CD14-positive monocyte (primary cell): ENCODE results near the gene MCOLN3. TPM values are rescaled to one million over a fixed set of nuclear protein-coding genes. Genes with fewer than 3 reads are reported as not detected.

Source experiments
- DNase-seq, 3 donors: peaks; one replicate each; pipeline ENCODE4 v3.0.0-alpha.2; 2011 to 2022
- H2AFZ ChIP-seq: 2 replicates; pipeline ENCODE4 v1.6.0; 2012; ENCODE audit warnings: mild to moderate bottlenecking, low read depth, low read length, inconsistent platforms; ENCODE audit not compliant: insufficient read depth, poor library complexity, severe bottlenecking
- H3K27ac ChIP-seq, 2 donors: 1 replicate in 1 of 2; 2 replicates in 1 of 2; pipeline ENCODE4 v1.5.1; 2012 to 2013; ENCODE audit warnings: low read length in 2 of 2, control low read depth in 1 of 2, inconsistent platforms in 1 of 2, low read depth in 1 of 2, mild to moderate bottlenecking in 1 of 2
- H3K27me3 ChIP-seq, 2 donors: one replicate each; pipeline versions ENCODE4 v1.6.0 to v1.6.1; 2011 to 2013; ENCODE audit warnings: low read length in 2 of 2; ENCODE audit not compliant: control insufficient read depth in 2 of 2, insufficient read depth in 2 of 2
- H3K36me3 ChIP-seq, 2 donors: replicated peaks in 1 of 2; 1 replicate in 1 of 2; 2 replicates in 1 of 2; pipeline versions ENCODE4 v1.5.1 to v1.6.1; 2012 to 2013; ENCODE audit warnings: low read length in 2 of 2, control low read depth in 1 of 2, inconsistent platforms in 1 of 2, mild to moderate bottlenecking in 1 of 2; ENCODE audit not compliant: insufficient read depth in 2 of 2, control insufficient read depth in 1 of 2
- H3K4me1 ChIP-seq, 2 donors: 1 replicate in 1 of 2; 2 replicates in 1 of 2; pipeline versions ENCODE4 v1.5.1 to v1.6.1; 2012 to 2013; ENCODE audit warnings: low read length in 2 of 2, control low read depth in 1 of 2, inconsistent platforms in 1 of 2, mild to moderate bottlenecking in 1 of 2, moderate library complexity in 1 of 2; ENCODE audit not compliant: insufficient read depth in 2 of 2, control insufficient read depth in 1 of 2
- H3K4me2 ChIP-seq: replicated peaks from 2 replicates; pipeline ENCODE3; 2012; ENCODE audit warnings: low read length, moderate library complexity, mild to moderate bottlenecking; ENCODE audit not compliant: poor library complexity, severe bottlenecking; ENCODE audit errors: extremely low read depth
- H3K4me3 ChIP-seq, 3 experiments: fragments of 200-600 bp in 1 of 3; sonication (generic) in 1 of 3; replicated peaks in 1 of 3; 1 replicate in 2 of 3; 2 replicates in 1 of 3; pipeline ENCODE4 v1.5.1; 2011 to 2013; ENCODE audit warnings: low read length in 3 of 3, mild to moderate bottlenecking in 3 of 3, control low read depth in 2 of 3, low read depth in 2 of 3, inconsistent platforms in 1 of 3, moderate library complexity in 1 of 3
- H3K79me2 ChIP-seq: 2 replicates; pipeline ENCODE4 v1.6.0; 2012; ENCODE audit warnings: mild to moderate bottlenecking, control low read depth, inconsistent platforms, low read length, moderate library complexity; ENCODE audit not compliant: insufficient read depth
- H3K9ac ChIP-seq: 2 replicates; pipeline ENCODE4 v1.6.0; 2017; ENCODE audit warnings: low read length, mild to moderate bottlenecking; ENCODE audit not compliant: insufficient read depth, poor library complexity, severe bottlenecking
- H3K9me3 ChIP-seq, 2 donors: replicated peaks in 1 of 2; 1 replicate in 1 of 2; 2 replicates in 1 of 2; pipeline versions ENCODE4 v1.5.1 to v1.6.1; 2012 to 2013; ENCODE audit warnings: low read length in 2 of 2, control low read depth in 1 of 2; ENCODE audit not compliant: control insufficient read depth in 1 of 2, insufficient read depth in 1 of 2
- H4K20me1 ChIP-seq: 2 replicates; pipeline ENCODE4 v1.6.0; 2012; ENCODE audit warnings: mild to moderate bottlenecking, low read length, control low read depth, moderate library complexity; ENCODE audit not compliant: insufficient read depth
- H3K27ac Mint-ChIP-seq, 7 donors: one replicate each; pipeline ENCODE4 v1.8.0; 2020; ENCODE audit warnings: mild to moderate bottlenecking in 7 of 7, mixed read lengths in 7 of 7, moderate library complexity in 6 of 7, inconsistent platforms in 2 of 7
- H3K27me3 Mint-ChIP-seq, 3 donors: one replicate each; pipeline ENCODE4 v1.8.0; 2021 to 2022; ENCODE audit warnings: low read depth in 3 of 3, mild to moderate bottlenecking in 3 of 3, mixed read lengths in 3 of 3, moderate library complexity in 3 of 3, inconsistent platforms in 1 of 3
- H3K36me3 Mint-ChIP-seq, 2 donors: one replicate each; pipeline ENCODE4 v1.8.0; 2020; ENCODE audit warnings: mixed read lengths in 2 of 2, inconsistent platforms in 1 of 2, mild to moderate bottlenecking in 1 of 2
- H3K4me1 Mint-ChIP-seq: one replicate; pipeline ENCODE4 v1.8.0; 2020; ENCODE audit warnings: mild to moderate bottlenecking, mixed read lengths
- H3K4me3 Mint-ChIP-seq, 2 donors: one replicate each; pipeline ENCODE4 v1.8.0; 2020; ENCODE audit warnings: mild to moderate bottlenecking in 2 of 2, mixed read lengths in 2 of 2, moderate library complexity in 1 of 2
- H3K9me3 Mint-ChIP-seq, 7 donors: one replicate each; pipeline ENCODE4 v1.8.0; 2020 to 2022; ENCODE audit warnings: mixed read lengths in 7 of 7, mild to moderate bottlenecking in 6 of 7, moderate library complexity in 6 of 7, inconsistent platforms in 2 of 7
- WGBS: methylation state at CpG from one replicate; pipeline ENCODE4 v1.1.5; 2013; ENCODE audit warnings: missing lambda C conversion rate; ENCODE audit not compliant: insufficient coverage; 5-methylcytosine and 5-hydroxymethylcytosine counted together
- intact Hi-C, 2 donors: fragments of 100-400 bp; cut with micrococcal nuclease; formaldehyde crosslinking; loops; one replicate each; pipeline versions ENCODE4 v1.15.0 to v1.15.1; 2023
- polyA plus RNA-seq, 3 donors: library from polyadenylated mRNA; depleted of rRNA in 1 of 3; unstranded in 2 of 3; stranded (reverse) in 1 of 3; fragments of 300-500 nt in 2 of 3; fragments of >200 nt in 1 of 3; fragmentation: Illumina TruSeq in 2 of 3; gene quantifications; 1 replicate in 2 of 3; 2 replicates in 1 of 3; pipeline ENCODE4 v1.2.3, GENCODE V29; 2012 to 2021
- TF ChIP-seq, protein P1 (sequence below): fragments of 200-600 bp; IDR thresholded peaks from one replicate; pipeline ENCODE4 v1.8.0; 2022; ENCODE audit warnings: antibody characterized with exemption, mild to moderate bottlenecking

MCOLN3 gene
- polyA plus RNA-seq, 3 donors: 0.03 TPM; not detected in 2

DNA sequence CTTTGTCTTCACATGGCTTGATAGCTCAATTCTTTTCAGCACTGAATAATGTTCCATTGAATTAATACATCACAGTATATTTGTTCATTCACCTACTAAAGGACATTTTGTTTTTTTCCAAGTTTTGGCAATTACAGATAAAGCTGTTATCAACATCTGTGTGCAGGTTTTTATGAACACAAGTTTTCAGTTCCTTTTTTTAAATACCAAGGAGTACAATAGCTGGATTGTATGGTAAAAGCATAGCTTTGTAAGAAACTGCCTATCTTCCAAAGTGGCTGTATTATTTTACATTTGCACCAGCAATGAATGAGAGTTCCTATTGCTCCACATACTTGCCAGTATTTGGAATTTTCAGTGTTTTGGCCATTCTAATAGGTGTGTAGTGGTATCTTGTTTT is 46.6 kb downstream of the MCOLN3 start:
- H3K4me2 ChIP-seq: no peak overlapping the region
- no peak overlapping the region for H3K4me3 ChIP-seq
- peaks cover 0 to 5% of the 10 kb centered on the region in 2 donors for H3K9me3 ChIP-seq
- peaks cover 22 to 25% of the 10 kb centered on the region in 2 donors for H3K4me1 ChIP-seq
- no peaks in the 10 kb centered on the region for H4K20me1 ChIP-seq
- H3K4me3 Mint-ChIP-seq: no peak overlapping the region
- no peaks in the 10 kb centered on the region for H3K79me2 ChIP-seq
- H3K27ac ChIP-seq: no peak overlapping the region
- DNase-seq: no peak
- peaks cover 4% of the 10 kb centered on the region in 2 donors for H3K36me3 Mint-ChIP-seq
- intact Hi-C loops: no loop called here
- TF ChIP-seq, protein P1, sequence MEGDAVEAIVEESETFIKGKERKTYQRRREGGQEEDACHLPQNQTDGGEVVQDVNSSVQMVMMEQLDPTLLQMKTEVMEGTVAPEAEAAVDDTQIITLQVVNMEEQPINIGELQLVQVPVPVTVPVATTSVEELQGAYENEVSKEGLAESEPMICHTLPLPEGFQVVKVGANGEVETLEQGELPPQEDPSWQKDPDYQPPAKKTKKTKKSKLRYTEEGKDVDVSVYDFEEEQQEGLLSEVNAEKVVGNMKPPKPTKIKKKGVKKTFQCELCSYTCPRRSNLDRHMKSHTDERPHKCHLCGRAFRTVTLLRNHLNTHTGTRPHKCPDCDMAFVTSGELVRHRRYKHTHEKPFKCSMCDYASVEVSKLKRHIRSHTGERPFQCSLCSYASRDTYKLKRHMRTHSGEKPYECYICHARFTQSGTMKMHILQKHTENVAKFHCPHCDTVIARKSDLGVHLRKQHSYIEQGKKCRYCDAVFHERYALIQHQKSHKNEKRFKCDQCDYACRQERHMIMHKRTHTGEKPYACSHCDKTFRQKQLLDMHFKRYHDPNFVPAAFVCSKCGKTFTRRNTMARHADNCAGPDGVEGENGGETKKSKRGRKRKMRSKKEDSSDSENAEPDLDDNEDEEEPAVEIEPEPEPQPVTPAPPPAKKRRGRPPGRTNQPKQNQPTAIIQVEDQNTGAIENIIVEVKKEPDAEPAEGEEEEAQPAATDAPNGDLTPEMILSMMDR: no peak
- H3K27me3 Mint-ChIP-seq: peaks cover 24 to 46% (median 37%) of the 10 kb centered on the region in 3 donors
- no peak overlapping the region for H3K27ac Mint-ChIP-seq
- no peak overlapping the region for H3K9ac ChIP-seq
- no peaks in the 10 kb centered on the region for H3K36me3 ChIP-seq
- H3K9me3 Mint-ChIP-seq: peaks cover 7 to 28% (median 13%) of the 10 kb centered on the region in 7 donors
- H3K4me1 Mint-ChIP-seq: peaks cover 18% of the 10 kb centered on the region
- H3K27me3 ChIP-seq: peaks cover 21 to 26% of the 10 kb centered on the region in 2 donors
- no peak overlapping the region for H2AFZ ChIP-seq

DNA sequence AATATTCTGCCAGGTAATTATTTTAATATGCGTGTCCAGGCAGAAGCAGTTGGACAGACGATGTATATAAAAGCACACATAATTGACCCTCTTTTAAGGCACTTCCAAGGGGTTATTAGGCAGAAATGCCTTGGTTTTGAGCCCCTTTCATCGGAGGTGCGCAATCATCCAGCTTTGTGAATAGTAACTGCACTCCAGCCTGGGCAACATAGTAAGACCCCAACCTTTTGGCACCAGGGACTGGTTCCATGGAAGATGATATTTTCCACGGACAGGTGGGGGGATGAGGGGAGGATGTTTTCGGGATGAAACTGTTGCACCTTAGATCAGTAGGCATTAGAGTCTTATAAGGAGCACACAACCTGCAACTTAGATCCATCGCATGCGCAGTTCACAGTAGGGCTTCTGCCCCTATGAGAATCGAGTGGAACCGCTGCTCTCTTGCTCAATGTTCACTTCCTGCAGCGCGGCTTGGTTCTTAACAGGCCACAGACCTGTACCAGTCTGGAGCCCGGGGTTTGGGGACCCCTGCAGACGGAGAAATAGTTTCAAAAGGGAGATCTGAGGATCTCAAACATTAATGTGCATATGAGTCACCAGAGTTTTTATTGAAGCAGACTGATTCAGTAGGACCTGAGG is 49.5 kb downstream of the MCOLN3 start:
- 16% methylated on average over 12 of the region's 14 CpGs for WGBS
- intact Hi-C loops: no loop called here
- Histone ChIP-seq H3K9ac (no peak overlapping the region), H4K20me1 (no peaks in the 10 kb centered on the region), H3K4me2 (peak overlapping the region; percentile 91), H3K9me3 (peaks cover 0 to 5% of the 10 kb centered on the region in 2 donors), H3K79me2 (no peaks in the 10 kb centered on the region), H3K36me3 (no peaks in the 10 kb centered on the region), H3K27ac (no peak overlapping the region), H3K4me1 (peaks cover 40 to 44% of the 10 kb centered on the region in 2 donors), H3K27me3 (peaks cover 21 to 31% of the 10 kb centered on the region in 2 donors), H3K4me3 (peak overlapping the region in 1 of 3 experiments; percentile 87), H2AFZ (peak overlapping the region; percentile 89)
- H3K27me3 Mint-ChIP-seq: peaks cover 32 to 51% (median 44%) of the 10 kb centered on the region in 3 donors
- H3K9me3 Mint-ChIP-seq: peaks cover 0 to 14% (median 3%) of the 10 kb centered on the region in 7 donors
- H3K4me1 Mint-ChIP-seq: peaks cover 38% of the 10 kb centered on the region
- no peak overlapping the region for H3K27ac Mint-ChIP-seq
- TF ChIP-seq, protein P1: no peak
- peak in 2 of 3 donors; percentile 35 to 55 for DNase-seq
- H3K36me3 Mint-ChIP-seq: peaks cover 4% of the 10 kb centered on the region in 2 donors
- peak overlapping the region; percentile 83 to 98 for H3K4me3 Mint-ChIP-seq
